Parathyroid adenoma (tissue), 2 donors: ENCODE measurements around the gene MRPL32.

Experiments used
- H2AFZ ChIP-seq: fragments of 300-600 bp; sonication (generic); one replicate; pipeline ENCODE4 v1.7.0; 2017; ENCODE audit warnings: antibody characterized with exemption, mild to moderate bottlenecking
- H3K27ac ChIP-seq: fragments of 300-600 bp; sonication (generic); one replicate; pipeline ENCODE4 v1.7.0; 2017
- H3K27me3 ChIP-seq: fragments of 300-600 bp; sonication (generic); one replicate; pipeline ENCODE4 v1.7.0; 2017; ENCODE audit warnings: low read length; ENCODE audit not compliant: control insufficient read depth, insufficient read depth
- H3K36me3 ChIP-seq: fragments of 300-600 bp; sonication (generic); one replicate; pipeline ENCODE4 v1.7.0; 2017; ENCODE audit warnings: low read length; ENCODE audit not compliant: control insufficient read depth, insufficient read depth
- H3K4me1 ChIP-seq: fragments of 300-600 bp; sonication (generic); one replicate; pipeline ENCODE4 v1.7.0; 2017; ENCODE audit warnings: control low read depth
- H3K4me2 ChIP-seq: fragments of 300-600 bp; sonication (generic); one replicate; pipeline ENCODE4 v1.7.0; 2017; ENCODE audit warnings: low read length
- H3K4me3 ChIP-seq: fragments of 300-600 bp; sonication (generic); one replicate; pipeline ENCODE4 v1.7.0; 2017; ENCODE audit warnings: low read depth, low read length
- H3K79me2 ChIP-seq: fragments of 300-600 bp; sonication (generic); one replicate; pipeline ENCODE4 v1.7.0; 2017; ENCODE audit warnings: control low read depth
- H3K9ac ChIP-seq: fragments of 300-600 bp; sonication (generic); one replicate; pipeline ENCODE4 v1.7.0; 2017; ENCODE audit warnings: mild to moderate bottlenecking
- H3K9me3 ChIP-seq: fragments of 300-600 bp; sonication (generic); one replicate; pipeline ENCODE4 v1.7.0; 2017; ENCODE audit warnings: low read length; ENCODE audit not compliant: control insufficient read depth
- TF ChIP-seq, protein P1 (sequence below): fragments of 300-600 bp; sonication (generic); IDR thresholded peaks from one replicate; pipeline ENCODE4 v1.7.0; 2017; ENCODE audit warnings: antibody characterized with exemption, mild to moderate bottlenecking
- donor health status: primary hyperparathyroidism.

MRPL32 gene

DNA sequence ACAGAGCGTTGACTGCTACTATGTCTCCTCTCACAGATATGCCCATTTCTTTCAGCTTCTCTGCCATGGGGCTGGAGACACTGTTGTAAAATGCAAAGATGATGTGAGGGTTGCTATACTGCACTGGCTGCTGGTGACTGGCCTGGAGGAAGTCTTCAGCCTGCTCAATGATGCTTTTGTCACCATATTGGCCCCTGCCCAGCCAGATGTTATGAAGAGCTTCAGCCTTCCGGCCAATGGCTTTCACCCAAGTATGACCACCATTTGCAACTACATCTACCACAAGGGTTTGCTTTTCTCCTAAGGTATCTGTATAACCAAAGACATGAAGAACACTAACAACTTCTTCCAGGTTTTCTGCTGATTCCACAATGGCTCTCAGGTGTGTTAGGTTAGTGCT, 21.9 kb upstream of the MRPL32 start:
- Histone ChIP-seq H3K4me3 (no peak overlapping the region), H3K36me3 (no peaks in the 10 kb centered on the region), H3K27ac (peak overlapping the region; percentile 61), H3K4me1 (peaks cover 14% of the 10 kb centered on the region), H3K27me3 (no peaks in the 10 kb centered on the region), H3K4me2 (no peak overlapping the region), H3K9me3 (no peaks in the 10 kb centered on the region), H3K9ac (no peak overlapping the region), H3K79me2 (no peaks in the 10 kb centered on the region), H2AFZ (no peak overlapping the region)
- TF ChIP-seq, protein P1, sequence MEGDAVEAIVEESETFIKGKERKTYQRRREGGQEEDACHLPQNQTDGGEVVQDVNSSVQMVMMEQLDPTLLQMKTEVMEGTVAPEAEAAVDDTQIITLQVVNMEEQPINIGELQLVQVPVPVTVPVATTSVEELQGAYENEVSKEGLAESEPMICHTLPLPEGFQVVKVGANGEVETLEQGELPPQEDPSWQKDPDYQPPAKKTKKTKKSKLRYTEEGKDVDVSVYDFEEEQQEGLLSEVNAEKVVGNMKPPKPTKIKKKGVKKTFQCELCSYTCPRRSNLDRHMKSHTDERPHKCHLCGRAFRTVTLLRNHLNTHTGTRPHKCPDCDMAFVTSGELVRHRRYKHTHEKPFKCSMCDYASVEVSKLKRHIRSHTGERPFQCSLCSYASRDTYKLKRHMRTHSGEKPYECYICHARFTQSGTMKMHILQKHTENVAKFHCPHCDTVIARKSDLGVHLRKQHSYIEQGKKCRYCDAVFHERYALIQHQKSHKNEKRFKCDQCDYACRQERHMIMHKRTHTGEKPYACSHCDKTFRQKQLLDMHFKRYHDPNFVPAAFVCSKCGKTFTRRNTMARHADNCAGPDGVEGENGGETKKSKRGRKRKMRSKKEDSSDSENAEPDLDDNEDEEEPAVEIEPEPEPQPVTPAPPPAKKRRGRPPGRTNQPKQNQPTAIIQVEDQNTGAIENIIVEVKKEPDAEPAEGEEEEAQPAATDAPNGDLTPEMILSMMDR: no peak

DNA sequence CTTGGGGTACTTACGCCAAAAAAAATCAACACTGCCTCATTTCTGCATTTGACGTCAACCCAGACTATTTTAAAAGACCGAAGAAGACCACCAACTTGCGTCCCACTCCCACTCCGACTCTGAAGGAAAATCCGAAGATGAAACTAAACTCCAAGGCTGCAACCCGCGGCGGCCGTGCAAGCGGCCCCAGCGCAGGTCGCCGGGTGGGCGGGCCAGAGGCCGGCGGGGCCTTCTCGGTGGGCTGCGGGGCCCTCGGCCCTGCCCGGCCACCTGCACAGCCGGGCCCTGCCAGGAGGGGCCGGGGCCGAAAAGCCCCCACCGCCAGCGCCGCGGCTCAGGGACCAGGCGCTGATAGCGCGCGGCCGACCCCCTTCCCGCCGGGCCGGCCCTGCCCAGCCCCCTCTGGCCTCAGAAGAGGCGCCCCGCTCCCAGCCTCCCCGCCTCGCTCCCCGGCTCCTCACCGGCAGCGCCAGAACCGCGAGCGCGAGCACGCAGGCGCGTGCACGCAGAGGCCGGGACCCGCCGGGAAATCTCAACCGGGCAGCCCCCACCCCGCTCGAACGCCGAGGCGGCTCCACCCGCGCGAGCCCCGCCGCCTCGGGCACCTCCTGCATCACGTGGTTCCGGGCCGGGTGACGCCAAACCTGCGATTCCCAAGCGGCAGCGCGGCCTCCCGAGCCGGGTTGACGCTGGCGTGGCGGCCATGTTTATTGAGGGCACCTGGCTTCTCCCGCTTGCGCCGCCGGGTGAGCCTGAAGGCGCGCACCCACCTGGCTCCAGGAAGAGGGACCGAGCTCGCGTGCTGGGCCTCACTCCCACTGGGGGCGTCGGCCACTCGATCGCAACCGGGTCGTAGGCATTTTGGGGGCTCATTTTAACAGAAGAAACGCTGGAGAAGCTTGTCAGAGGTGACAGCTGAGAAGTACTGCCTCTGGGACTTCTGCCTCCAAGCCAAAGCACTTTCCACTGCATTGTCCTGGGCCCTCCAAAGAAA, 20.4 kb upstream of the MRPL32 start, which contains the start of gene C7orf25:
Gene C7orf25 (minus strand): TSS at position 617 of the 994 bp plus-strand sequence. CDS start 1,170 bp downstream, outside the sequence.
- Histone ChIP-seq H3K4me3 (peak within 1 kb of the TSS; percentile 77), H3K4me2 (peak within 1 kb of the TSS; percentile 82), H3K4me1 (peaks cover 14% of the 10 kb centered on the region), H3K79me2 (no peaks in the 10 kb centered on the region), H3K36me3 (no peaks in the 10 kb centered on the region), H3K9me3 (no peaks in the 10 kb centered on the region), H3K27me3 (no peaks in the 10 kb centered on the region), H2AFZ (peak within 1 kb of the TSS; percentile 84), H3K9ac (no peak within 1 kb of the TSS), H3K27ac (peak within 1 kb of the TSS; percentile 61)
- TF ChIP-seq, protein P1: peak; percentile 14

DNA sequence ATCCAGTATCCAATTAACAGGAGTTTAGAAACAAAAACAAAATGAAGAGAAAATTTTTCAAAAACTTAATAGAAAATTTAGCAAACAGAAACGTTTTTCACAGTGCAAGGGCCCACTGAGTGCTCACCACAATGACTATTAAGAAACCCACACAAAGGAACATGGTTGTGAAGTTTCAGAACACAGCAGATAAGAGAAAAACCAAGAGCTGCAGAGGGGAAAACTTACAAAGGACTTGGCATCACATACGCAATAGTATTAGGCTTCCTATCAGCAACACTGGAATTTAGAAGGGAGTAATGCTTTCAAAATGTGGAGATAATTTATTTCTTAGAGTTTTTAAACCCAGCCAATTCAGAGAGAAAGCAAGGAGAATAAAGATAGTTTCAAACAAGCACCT, 18.6 kb upstream of the MRPL32 start:
- H3K27ac ChIP-seq: no peak overlapping the region
- H3K9ac ChIP-seq: no peak overlapping the region

DNA sequence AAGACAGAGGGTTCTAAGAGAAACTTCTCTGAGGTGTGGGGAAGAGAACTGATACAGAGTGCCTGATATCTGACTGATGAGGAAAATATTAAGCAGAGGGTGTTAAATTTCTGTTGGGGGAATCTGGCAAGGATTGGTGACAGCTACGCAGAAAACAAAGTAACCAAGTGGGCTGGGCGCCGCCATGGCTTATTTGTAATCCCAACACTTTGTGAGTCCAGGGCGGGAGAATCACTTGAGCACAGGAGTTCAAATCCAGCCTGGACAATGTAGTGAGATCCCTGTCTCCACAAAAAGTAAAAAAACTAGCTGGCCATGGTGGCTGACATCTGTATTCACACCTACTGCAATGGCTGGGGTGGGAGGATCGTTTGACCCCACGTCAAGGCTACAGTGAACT, 18.2 kb upstream of the MRPL32 start:
- no peak overlapping the region for H3K9ac ChIP-seq
- no peak overlapping the region for H3K4me2 ChIP-seq
- no peaks in the 10 kb centered on the region for H3K27me3 ChIP-seq
- H3K27ac ChIP-seq: no peak overlapping the region
- H3K9me3 ChIP-seq: no peaks in the 10 kb centered on the region
- peaks cover 14% of the 10 kb centered on the region for H3K4me1 ChIP-seq
- H3K4me3 ChIP-seq: no peak overlapping the region
- TF ChIP-seq, protein P1: no peak
- H3K36me3 ChIP-seq: no peaks in the 10 kb centered on the region
- no peaks in the 10 kb centered on the region for H3K79me2 ChIP-seq
- H2AFZ ChIP-seq: no peak overlapping the region

More for the DNA sequence above, 18.6 kb upstream of the MRPL32 start:
- peaks cover 14% of the 10 kb centered on the region for H3K4me1 ChIP-seq
- H2AFZ ChIP-seq: no peak overlapping the region
- no peak overlapping the region for H3K4me2 ChIP-seq
- H3K9me3 ChIP-seq: no peaks in the 10 kb centered on the region
- no peaks in the 10 kb centered on the region for H3K27me3 ChIP-seq
- no peaks in the 10 kb centered on the region for H3K36me3 ChIP-seq
- no peak overlapping the region for H3K4me3 ChIP-seq
- no peaks in the 10 kb centered on the region for H3K79me2 ChIP-seq
- TF ChIP-seq, protein P1: no peak
